Activated CD4-positive, alpha-beta T cell treated with anti-CD3 and anti-CD28 coated beads, Interleukin-2, amount 50 U/mL, for 4 hours (primary cell): ENCODE data around the gene PIGP.
A peak's percentile ranks its signal among the peaks of the same experiment; 100 is the strongest.
"Not testable (repeated sequence)": the region's sequence is repeated elsewhere in the genome, so short reads cannot be mapped to it uniquely, and the experiment has no call there.

ENCODE experiments used
- DNase-seq, 2 experiments: peaks; one replicate each; pipeline ENCODE4 v3.0.0-alpha.2; 2020

PIGP gene

GRCh38 chr21:37072988-37073416 is at the start of gene PIGP, which contains the start of gene TTC3:
PIGP (minus strand) TSS chr21:37073071; CDS start chr21:37072515, 556 bp downstream.
TTC3 (plus strand) TSS chr21:37073254; CDS start chr21:37087258, 14,004 bp downstream.
- DNase-seq, result peak; percentile 93 to 94

GRCh38 chr21:37119421-37120218 is 46.7 kb upstream of the PIGP start:
- no peak for DNase-seq

- no peak for DNase-seq
Observed at GRCh38 chr21:37118187-37118826, 45.4 kb upstream of the PIGP start.

- DNase-seq, result no peak
Observed at GRCh38 chr21:37117204-37117603, 44.3 kb upstream of the PIGP start.

GRCh38 chr21:37116459-37116858 is 43.6 kb upstream of the PIGP start:
- DNase-seq, result not testable (repeated sequence)

- not testable (repeated sequence) for DNase-seq
Observed at GRCh38 chr21:37114301-37114700, 41.4 kb upstream of the PIGP start.

- DNase-seq, result not testable (repeated sequence)
Observed at GRCh38 chr21:37111029-37111428, 38.2 kb upstream of the PIGP start.

- DNase-seq, result no peak
Observed at GRCh38 chr21:37106998-37107397, 34.1 kb upstream of the PIGP start.

- DNase-seq, result not testable (repeated sequence)
Observed at GRCh38 chr21:37102746-37103145, 29.9 kb upstream of the PIGP start.

GRCh38 chr21:37101384-37101783 is 28.5 kb upstream of the PIGP start:
- no peak for DNase-seq

GRCh38 chr21:37100316-37100715 is 27.4 kb upstream of the PIGP start:
- DNase-seq, result no peak

- DNase-seq, result no peak
Observed at GRCh38 chr21:37098751-37099150, 25.9 kb upstream of the PIGP start.

- DNase-seq, result no peak
Observed at GRCh38 chr21:37095821-37096220, 22.9 kb upstream of the PIGP start.

- DNase-seq, result no peak
Observed at GRCh38 chr21:37093977-37094376, 21.1 kb upstream of the PIGP start.

- DNase-seq, result no peak
Observed at GRCh38 chr21:37088186-37088735, 15.4 kb upstream of the PIGP start.

- DNase-seq, result no peak
Observed at GRCh38 chr21:37087188-37087587, 14.3 kb upstream of the PIGP start.

- DNase-seq, result no peak
Observed at GRCh38 chr21:37085726-37086125, 12.9 kb upstream of the PIGP start.

GRCh38 chr21:37082856-37083528 is 10.1 kb upstream of the PIGP start:
- DNase-seq, result no peak

GRCh38 chr21:37082375-37082774 is 9.5 kb upstream of the PIGP start:
- no peak for DNase-seq

GRCh38 chr21:37079211-37079824 is 6.4 kb upstream of the PIGP start:
- no peak for DNase-seq

GRCh38 chr21:37077403-37077802 is 4.5 kb upstream of the PIGP start:
- no peak for DNase-seq

GRCh38 chr21:37076087-37076850 is 3.4 kb upstream of the PIGP start:
- no peak for DNase-seq
